ENCODE data around the gene CEP76. TPM values are rescaled to one million over a fixed set of nuclear protein-coding genes. Genes with fewer than 3 reads are reported as not detected.

CEP76 gene
- total RNA-seq, 1 experiment from 2014 or later = 13.5 TPM

DNA sequence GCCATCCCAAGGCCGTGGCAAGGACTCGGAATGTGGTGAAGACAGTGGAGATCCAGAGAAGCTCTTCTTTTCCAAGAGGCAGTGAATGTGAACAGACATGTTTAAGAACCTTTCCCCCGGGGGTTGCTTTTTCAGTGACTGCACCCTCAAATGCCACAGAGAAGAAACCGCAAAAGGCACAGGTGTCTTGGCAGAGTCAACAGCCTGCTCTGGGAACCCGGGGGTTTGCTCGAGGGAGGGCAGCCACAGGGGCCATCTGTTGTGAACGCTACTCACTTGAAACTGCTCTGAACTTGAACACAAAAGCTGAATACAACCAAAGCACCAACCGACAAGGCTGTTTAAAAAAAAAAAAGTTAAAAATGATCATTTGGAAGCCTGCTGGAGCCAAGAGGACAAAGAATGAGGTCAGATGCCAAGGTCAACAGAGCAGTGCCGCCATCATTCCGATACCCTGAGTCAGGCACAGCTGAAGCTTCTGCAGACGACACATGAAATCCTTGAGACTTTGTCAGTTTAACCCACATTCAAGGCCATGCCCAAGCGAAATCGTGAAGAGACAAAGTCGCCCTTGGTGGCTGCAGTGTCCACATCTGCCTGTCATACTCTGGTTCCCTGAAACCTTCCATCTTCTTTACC, 47.7 kb upstream of the CEP76 start:
- ATAC-seq (no peak), DNase-seq (ENCODE audit: low read depth, low spot score) (no peak)
- intact Hi-C loops (cut with micrococcal nuclease) = no loop called here
- H3K79me2 ChIP-seq (ENCODE audit: insufficient read depth, low read length) = no peaks in the 10 kb centered on the region
- no peaks in the 10 kb centered on the region for H3K4me1 ChIP-seq (ENCODE audit: control insufficient read depth in 1 of 2, insufficient read depth in 2 of 2, low read length in 2 of 2)
- no peak overlapping the region for H3K4me2 ChIP-seq (ENCODE audit: low read length)
- no peak overlapping the region for H3K4me3 ChIP-seq (replicated peaks in 1 of 2; ENCODE audit: low read depth in 1 of 2, low read length in 2 of 2)
- H3K9ac ChIP-seq (ENCODE audit: low read length) = no peak overlapping the region
- ChIA-PET RAD21 (ENCODE audit: low non-redundant PET in 1 of 2, low total read pairs in 2 of 2, uncharacterized antibody in 2 of 2, unreplicated experiment in 2 of 2) (no interaction called here), POLR2A (no interaction called here), CTCF (no interaction called here)
- no peaks in the 10 kb centered on the region for H3K36me3 ChIP-seq (ENCODE audit: control insufficient read depth in 1 of 2, insufficient read depth in 2 of 2, low read length in 2 of 2)
- H3K27me3 ChIP-seq (ENCODE audit: insufficient read depth, low read length) = no peaks in the 10 kb centered on the region
- BruUV-seq (replicated peaks) = no TSS peak
- no peaks in the 10 kb centered on the region for H3K9me2 ChIP-seq (ENCODE audit: insufficient read depth)
- H2AFZ ChIP-seq (ENCODE audit: low read depth, low read length, poor library complexity, severe bottlenecking) = no peak overlapping the region
- H3K27ac ChIP-seq (ENCODE audit: low read depth, low read length) = no peak overlapping the region
- H4K20me1 ChIP-seq (ENCODE audit: insufficient read depth) = no peaks in the 10 kb centered on the region
- TF ChIP-seq POLR2A (IDR thresholded peaks at IDR 0.05; ENCODE audit: borderline replicate concordance, extremely low read depth, insufficient read depth, insufficient read length) (no peak), POLR2AphosphoS5 (IDR thresholded peaks at IDR 0.05; ENCODE audit: low read depth, low read length) (no peak), SRF (IDR thresholded peaks at IDR 0.05; ENCODE audit: low read depth) (no peak), EGR1 (IDR thresholded peaks at IDR 0.05; ENCODE audit: low read depth) (no peak), JUND (IDR thresholded peaks at IDR 0.05) (no peak)
- TF ChIP-seq, protein P1, sequence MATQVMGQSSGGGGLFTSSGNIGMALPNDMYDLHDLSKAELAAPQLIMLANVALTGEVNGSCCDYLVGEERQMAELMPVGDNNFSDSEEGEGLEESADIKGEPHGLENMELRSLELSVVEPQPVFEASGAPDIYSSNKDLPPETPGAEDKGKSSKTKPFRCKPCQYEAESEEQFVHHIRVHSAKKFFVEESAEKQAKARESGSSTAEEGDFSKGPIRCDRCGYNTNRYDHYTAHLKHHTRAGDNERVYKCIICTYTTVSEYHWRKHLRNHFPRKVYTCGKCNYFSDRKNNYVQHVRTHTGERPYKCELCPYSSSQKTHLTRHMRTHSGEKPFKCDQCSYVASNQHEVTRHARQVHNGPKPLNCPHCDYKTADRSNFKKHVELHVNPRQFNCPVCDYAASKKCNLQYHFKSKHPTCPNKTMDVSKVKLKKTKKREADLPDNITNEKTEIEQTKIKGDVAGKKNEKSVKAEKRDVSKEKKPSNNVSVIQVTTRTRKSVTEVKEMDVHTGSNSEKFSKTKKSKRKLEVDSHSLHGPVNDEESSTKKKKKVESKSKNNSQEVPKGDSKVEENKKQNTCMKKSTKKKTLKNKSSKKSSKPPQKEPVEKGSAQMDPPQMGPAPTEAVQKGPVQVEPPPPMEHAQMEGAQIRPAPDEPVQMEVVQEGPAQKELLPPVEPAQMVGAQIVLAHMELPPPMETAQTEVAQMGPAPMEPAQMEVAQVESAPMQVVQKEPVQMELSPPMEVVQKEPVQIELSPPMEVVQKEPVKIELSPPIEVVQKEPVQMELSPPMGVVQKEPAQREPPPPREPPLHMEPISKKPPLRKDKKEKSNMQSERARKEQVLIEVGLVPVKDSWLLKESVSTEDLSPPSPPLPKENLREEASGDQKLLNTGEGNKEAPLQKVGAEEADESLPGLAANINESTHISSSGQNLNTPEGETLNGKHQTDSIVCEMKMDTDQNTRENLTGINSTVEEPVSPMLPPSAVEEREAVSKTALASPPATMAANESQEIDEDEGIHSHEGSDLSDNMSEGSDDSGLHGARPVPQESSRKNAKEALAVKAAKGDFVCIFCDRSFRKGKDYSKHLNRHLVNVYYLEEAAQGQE (IDR thresholded peaks at IDR 0.05; ENCODE audit: low read depth) = no peak
- TF ChIP-seq, protein P2, sequence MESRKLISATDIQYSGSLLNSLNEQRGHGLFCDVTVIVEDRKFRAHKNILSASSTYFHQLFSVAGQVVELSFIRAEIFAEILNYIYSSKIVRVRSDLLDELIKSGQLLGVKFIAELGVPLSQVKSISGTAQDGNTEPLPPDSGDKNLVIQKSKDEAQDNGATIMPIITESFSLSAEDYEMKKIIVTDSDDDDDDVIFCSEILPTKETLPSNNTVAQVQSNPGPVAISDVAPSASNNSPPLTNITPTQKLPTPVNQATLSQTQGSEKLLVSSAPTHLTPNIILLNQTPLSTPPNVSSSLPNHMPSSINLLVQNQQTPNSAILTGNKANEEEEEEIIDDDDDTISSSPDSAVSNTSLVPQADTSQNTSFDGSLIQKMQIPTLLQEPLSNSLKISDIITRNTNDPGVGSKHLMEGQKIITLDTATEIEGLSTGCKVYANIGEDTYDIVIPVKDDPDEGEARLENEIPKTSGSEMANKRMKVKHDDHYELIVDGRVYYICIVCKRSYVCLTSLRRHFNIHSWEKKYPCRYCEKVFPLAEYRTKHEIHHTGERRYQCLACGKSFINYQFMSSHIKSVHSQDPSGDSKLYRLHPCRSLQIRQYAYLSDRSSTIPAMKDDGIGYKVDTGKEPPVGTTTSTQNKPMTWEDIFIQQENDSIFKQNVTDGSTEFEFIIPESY (IDR thresholded peaks at IDR 0.05; ENCODE audit: extremely low read depth, insufficient replicate concordance, low read length) = no peak
- no peaks in the 10 kb centered on the region for H3K9me3 ChIP-seq (ENCODE audit: control insufficient read depth in 1 of 2, insufficient read depth in 1 of 2, low read depth in 1 of 2, low read length in 2 of 2)
